Endodermal cell (in vitro differentiated cells): ENCODE results near the gene SSBP3. TPM values are rescaled to one million over a fixed set of nuclear protein-coding genes. Genes with fewer than 3 reads are reported as not detected.

Experiments used
- DNase-seq: peaks from one replicate; pipeline ENCODE4 v3.0.0-alpha.2; 2017
- H3K27ac ChIP-seq: 2 replicates; pipeline ENCODE4 v1.5.1; 2013; ENCODE audit warnings: mild to moderate bottlenecking, low read depth, low read length, moderate library complexity
- H3K27me3 ChIP-seq: 2 replicates; pipeline ENCODE4 v1.6.1; 2013; ENCODE audit warnings: mild to moderate bottlenecking, low read length, moderate library complexity; ENCODE audit not compliant: insufficient read depth, control insufficient read depth, poor library complexity, severe bottlenecking
- H3K36me3 ChIP-seq: 2 replicates; pipeline ENCODE4 v1.7.0; 2013; ENCODE audit warnings: mild to moderate bottlenecking, low read length, moderate library complexity; ENCODE audit not compliant: control insufficient read depth, insufficient read depth
- H3K4me1 ChIP-seq: one replicate; pipeline ENCODE4 v1.7.0; 2013; ENCODE audit warnings: low read length; ENCODE audit not compliant: control insufficient read depth, insufficient read depth
- H3K4me3 ChIP-seq: 2 replicates; pipeline ENCODE4 v1.5.1; 2013; ENCODE audit warnings: mild to moderate bottlenecking, low read length, moderate library complexity
- H3K9ac ChIP-seq: 2 replicates; pipeline ENCODE4 v1.6.1; 2013; ENCODE audit warnings: mild to moderate bottlenecking, low read length, moderate library complexity; ENCODE audit not compliant: poor library complexity, severe bottlenecking; ENCODE audit errors: extremely low read depth
- H3K9me3 ChIP-seq: 2 replicates; pipeline ENCODE4 v1.6.1; 2013; ENCODE audit warnings: mild to moderate bottlenecking, low read length, moderate library complexity; ENCODE audit not compliant: control insufficient read depth
- H3K27ac Mint-ChIP-seq: 2 replicates; pipeline ENCODE4 v1.8.0; 2020; ENCODE audit warnings: mixed read lengths
- H3K27me3 Mint-ChIP-seq: 2 replicates; pipeline ENCODE4 v1.8.0; 2021; ENCODE audit warnings: mild to moderate bottlenecking, mixed read lengths; ENCODE audit not compliant: insufficient read depth
- H3K36me3 Mint-ChIP-seq: 2 replicates; pipeline ENCODE4 v1.8.0; 2020; ENCODE audit warnings: low read depth, mixed read lengths
- H3K4me1 Mint-ChIP-seq: 2 replicates; pipeline ENCODE4 v1.8.0; 2020; ENCODE audit warnings: mixed read lengths
- H3K4me3 Mint-ChIP-seq: 2 replicates; pipeline ENCODE4 v1.8.0; 2020; ENCODE audit warnings: mild to moderate bottlenecking, moderate library complexity, mixed read lengths
- H3K9me3 Mint-ChIP-seq: 2 replicates; pipeline ENCODE4 v1.8.0; 2020; ENCODE audit warnings: mild to moderate bottlenecking, mixed read lengths
- WGBS, 2 experiments: methylation state at CpG; one replicate each; pipeline versions ENCODE4 v1.1.5 to v1.1.7; 2013; ENCODE audit warnings: missing lambda C conversion rate in 2 of 2, mixed read lengths in 1 of 2; ENCODE audit not compliant: insufficient coverage in 1 of 2, insufficient read length in 1 of 2; 5-methylcytosine and 5-hydroxymethylcytosine counted together
- total RNA-seq, 2 donors: library from RNA; stranded (reverse); fragmentation: NEBNext Ultra II Directional in 1 of 2; extraction: Animal tissue kit (Norgen Biotek cat#: 25700) in 1 of 2; gene quantifications; 2 replicates in 1 of 2; 3 replicates in 1 of 2; pipeline ENCODE4 v1.2.1, GENCODE V29; 2021
- TF ChIP-seq, protein P1 (sequence below): fragments of 200-600 bp; sonication (generic); conservative IDR thresholded peaks from 2 replicates; pipeline ENCODE4 v1.5.0; 2021; ENCODE audit warnings: antibody characterized with exemption, mild to moderate bottlenecking

SSBP3 gene
- total RNA-seq, 2 donors from 2014 or later: 342 TPM

DNA sequence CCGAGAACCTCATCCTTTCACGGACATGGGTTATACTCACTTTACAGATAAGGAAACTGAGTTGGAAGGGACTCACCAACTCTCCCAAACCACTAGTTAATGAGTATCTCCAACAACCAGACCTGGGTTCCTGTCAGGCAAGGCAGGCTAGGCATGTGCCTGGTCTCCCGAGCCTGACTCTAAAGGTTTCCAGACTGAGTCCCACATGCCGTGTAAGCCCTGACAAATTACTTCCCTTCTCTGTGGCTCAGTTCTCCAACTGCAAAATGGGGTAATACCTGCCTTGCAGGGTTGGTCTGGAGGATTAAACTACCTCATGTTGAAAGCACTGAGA is 34.3 kb downstream of the SSBP3 start:
- no peaks in the 10 kb centered on the region for H3K9me3 Mint-ChIP-seq
- peaks cover 90% of the 10 kb centered on the region for H3K36me3 ChIP-seq
- H3K9ac ChIP-seq: no peak overlapping the region
- no peak overlapping the region for H3K27ac ChIP-seq
- peak overlapping the region; percentile 88 for H3K27ac Mint-ChIP-seq
- H3K36me3 Mint-ChIP-seq: peaks cover 70% of the 10 kb centered on the region
- H3K4me1 ChIP-seq: peaks cover 48% of the 10 kb centered on the region
- no peak overlapping the region for H3K4me3 Mint-ChIP-seq
- WGBS, 2 experiments: 90 to 91% methylated on average over 2 to 4 of the region's 4 CpGs
- no peaks in the 10 kb centered on the region for H3K27me3 Mint-ChIP-seq
- no peak for DNase-seq
- H3K9me3 ChIP-seq: no peaks in the 10 kb centered on the region
- TF ChIP-seq, protein P1, sequence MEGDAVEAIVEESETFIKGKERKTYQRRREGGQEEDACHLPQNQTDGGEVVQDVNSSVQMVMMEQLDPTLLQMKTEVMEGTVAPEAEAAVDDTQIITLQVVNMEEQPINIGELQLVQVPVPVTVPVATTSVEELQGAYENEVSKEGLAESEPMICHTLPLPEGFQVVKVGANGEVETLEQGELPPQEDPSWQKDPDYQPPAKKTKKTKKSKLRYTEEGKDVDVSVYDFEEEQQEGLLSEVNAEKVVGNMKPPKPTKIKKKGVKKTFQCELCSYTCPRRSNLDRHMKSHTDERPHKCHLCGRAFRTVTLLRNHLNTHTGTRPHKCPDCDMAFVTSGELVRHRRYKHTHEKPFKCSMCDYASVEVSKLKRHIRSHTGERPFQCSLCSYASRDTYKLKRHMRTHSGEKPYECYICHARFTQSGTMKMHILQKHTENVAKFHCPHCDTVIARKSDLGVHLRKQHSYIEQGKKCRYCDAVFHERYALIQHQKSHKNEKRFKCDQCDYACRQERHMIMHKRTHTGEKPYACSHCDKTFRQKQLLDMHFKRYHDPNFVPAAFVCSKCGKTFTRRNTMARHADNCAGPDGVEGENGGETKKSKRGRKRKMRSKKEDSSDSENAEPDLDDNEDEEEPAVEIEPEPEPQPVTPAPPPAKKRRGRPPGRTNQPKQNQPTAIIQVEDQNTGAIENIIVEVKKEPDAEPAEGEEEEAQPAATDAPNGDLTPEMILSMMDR: no peak
- H3K27me3 ChIP-seq: no peaks in the 10 kb centered on the region
- peaks cover 86% of the 10 kb centered on the region for H3K4me1 Mint-ChIP-seq
- H3K4me3 ChIP-seq: no peak overlapping the region

DNA sequence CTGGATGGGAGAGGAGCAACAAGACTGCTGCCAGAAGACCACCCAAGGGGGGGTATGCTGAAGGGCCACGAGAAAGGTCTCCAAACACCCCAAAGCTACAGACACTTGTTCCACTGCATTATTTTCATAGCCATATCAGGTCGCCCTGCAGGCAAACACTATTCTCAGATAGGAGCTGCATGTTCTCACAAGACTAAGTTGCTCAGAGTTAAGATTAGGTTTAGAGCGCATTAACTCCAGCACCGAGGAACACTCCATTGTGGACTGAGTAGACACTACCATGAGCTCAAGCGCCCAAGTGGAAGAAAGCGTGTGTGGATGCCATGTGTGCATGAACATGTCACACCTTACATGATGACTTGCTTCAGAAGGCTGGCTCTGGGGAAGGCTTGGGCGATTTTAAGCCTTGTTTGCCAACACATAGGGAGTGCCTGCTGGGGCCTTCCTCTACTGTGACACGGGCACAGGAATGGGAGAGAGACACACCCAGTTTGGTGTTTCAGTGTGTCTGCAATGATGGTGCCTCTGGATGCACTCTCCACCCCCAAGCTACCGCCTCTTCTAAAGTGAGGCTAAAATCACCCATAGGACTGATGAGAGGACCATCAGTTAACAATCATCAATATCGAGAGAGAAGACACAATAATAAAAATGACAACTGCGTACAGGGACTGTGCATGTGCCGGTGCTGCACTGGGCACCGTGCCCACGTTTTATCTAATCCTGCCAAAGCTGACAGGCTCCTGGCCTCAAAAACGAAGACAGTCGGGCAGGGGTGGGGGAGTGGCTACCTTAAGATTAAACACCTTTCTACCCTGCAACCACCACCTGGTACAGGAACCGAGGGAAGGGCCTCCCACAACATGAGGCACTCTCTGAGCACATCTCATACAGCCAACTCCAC is 34.9 kb downstream of the SSBP3 start:
- H3K4me1 Mint-ChIP-seq: peaks cover 84% of the 10 kb centered on the region
- no peaks in the 10 kb centered on the region for H3K27me3 Mint-ChIP-seq
- Histone ChIP-seq H3K27ac (no peak overlapping the region), H3K4me1 (peaks cover 45% of the 10 kb centered on the region), H3K4me3 (no peak overlapping the region), H3K36me3 (peaks cover 92% of the 10 kb centered on the region), H3K27me3 (no peaks in the 10 kb centered on the region), H3K9ac (no peak overlapping the region), H3K9me3 (no peaks in the 10 kb centered on the region)
- TF ChIP-seq, protein P1: no peak
- DNase-seq: no peak
- H3K27ac Mint-ChIP-seq: peak overlapping the region; percentile 55
- 94 to 96% methylated on average over 12 to 17 of the region's 17 CpGs for WGBS, 2 experiments
- no peaks in the 10 kb centered on the region for H3K9me3 Mint-ChIP-seq
- no peak overlapping the region for H3K4me3 Mint-ChIP-seq
- H3K36me3 Mint-ChIP-seq: peaks cover 70% of the 10 kb centered on the region

DNA sequence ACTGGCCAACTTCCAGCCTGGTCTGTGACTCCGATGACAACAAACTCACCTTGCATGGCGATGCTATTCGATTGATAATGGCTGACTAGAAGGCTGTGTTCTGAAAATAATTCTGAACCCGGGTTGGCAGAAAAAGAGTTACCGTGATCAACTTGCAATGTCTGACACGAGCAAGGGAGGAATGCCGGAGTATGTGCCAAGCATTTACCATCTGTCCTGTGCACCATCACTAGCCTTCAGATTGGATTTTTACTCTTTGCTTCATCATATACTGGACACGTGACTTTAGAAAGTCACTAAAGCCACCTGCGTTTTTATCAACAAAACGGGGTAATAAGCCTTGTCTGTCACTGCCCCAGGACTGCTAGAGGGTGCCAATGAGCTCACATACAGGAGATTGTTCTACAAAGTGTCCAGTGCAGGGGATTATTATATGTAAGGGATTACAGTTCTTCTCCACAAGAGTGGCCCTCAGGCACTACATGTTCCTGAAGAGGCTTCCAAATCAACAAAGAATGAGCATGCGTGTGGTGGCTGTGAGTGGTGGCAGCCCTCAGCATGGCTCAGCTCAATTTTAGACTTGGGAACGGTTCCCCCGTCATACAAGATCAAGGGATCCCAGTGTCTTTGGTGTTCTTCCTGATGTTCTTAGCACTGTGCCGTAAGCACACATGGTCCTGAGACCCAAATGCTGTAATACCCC is 35.8 kb downstream of the SSBP3 start:
- Histone ChIP-seq H3K4me1 (peaks cover 45% of the 10 kb centered on the region), H3K27ac (no peak overlapping the region), H3K9ac (no peak overlapping the region), H3K36me3 (peaks cover 98% of the 10 kb centered on the region), H3K9me3 (no peaks in the 10 kb centered on the region), H3K4me3 (no peak overlapping the region), H3K27me3 (no peaks in the 10 kb centered on the region)
- Mint-ChIP-seq H3K4me1 (peaks cover 84% of the 10 kb centered on the region), H3K27ac (peak overlapping the region; percentile 55), H3K4me3 (no peak overlapping the region), H3K27me3 (no peaks in the 10 kb centered on the region), H3K9me3 (no peaks in the 10 kb centered on the region), H3K36me3 (peaks cover 77% of the 10 kb centered on the region)
- no peak for DNase-seq
- WGBS, 2 experiments: 97% methylated on average over 11 to 14 of the region's 14 CpGs
- TF ChIP-seq, protein P1: no peak
